ENCODE results near the gene CPVL. TPM values are rescaled to one million over a fixed set of nuclear protein-coding genes. Genes with fewer than 3 reads are reported as not detected.

The CPVL gene
- total RNA-seq, 1 experiment from 2014 or later: not detected

DNA sequence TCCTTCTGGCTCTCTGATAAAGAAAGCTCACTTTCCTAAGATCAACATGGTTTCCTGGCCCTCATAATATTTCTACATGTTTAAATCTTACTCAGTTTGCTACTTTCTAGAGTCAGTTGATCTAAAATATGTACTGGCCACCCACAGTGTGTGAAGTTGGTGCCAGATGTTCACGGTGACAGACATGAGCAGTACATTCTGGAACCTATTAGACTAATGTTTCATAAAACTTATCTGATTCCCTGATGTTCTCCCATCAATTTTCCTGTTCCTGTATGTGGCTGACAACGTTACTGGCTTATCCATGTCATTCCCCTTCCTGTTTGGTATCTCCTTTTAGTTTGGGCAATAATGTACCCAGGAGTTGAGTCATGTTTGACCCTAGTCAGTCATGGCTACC is 13.7 kb upstream of the CPVL start:
- DNase-seq (ENCODE audit: low spot score): no peak
- in situ Hi-C loops (cut with HindIII; ENCODE audit: low sequenced_read_pairs): no loop called here

- no peak for DNase-seq (ENCODE audit: low spot score)
- in situ Hi-C loops (cut with HindIII; ENCODE audit: low sequenced_read_pairs): no loop called here
Measured at GRCh38 chr7:29158795-29159423, 12.6 kb upstream of the CPVL start.

GRCh38 chr7:29156907-29157452 is 10.6 kb upstream of the CPVL start:
- DNase-seq (ENCODE audit: low spot score): no peak
- in situ Hi-C loops (cut with HindIII; ENCODE audit: low sequenced_read_pairs): no loop called here

DNA sequence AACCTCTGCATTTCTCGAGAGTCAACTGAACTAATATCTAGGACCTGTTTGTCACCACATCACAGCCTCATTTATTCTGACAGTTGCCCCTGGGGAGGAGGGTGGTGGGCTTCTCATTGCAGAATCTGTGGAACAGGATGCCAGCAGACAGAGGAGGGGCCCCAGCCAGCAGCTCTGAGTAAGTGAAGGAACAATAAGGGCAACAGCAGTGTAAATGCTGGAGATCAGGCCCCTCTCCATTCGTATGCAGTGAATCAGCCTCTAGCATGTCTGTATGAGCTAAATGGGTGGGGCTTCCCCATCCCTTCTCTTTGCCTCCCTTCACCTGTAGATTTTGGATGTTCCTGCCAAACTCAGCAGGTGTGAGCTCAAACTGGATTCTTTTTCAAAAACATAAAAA is 7.7 kb upstream of the CPVL start:
- in situ Hi-C loops (cut with HindIII; ENCODE audit: low sequenced_read_pairs): no loop called here
- no peak for DNase-seq (ENCODE audit: low spot score)

DNA sequence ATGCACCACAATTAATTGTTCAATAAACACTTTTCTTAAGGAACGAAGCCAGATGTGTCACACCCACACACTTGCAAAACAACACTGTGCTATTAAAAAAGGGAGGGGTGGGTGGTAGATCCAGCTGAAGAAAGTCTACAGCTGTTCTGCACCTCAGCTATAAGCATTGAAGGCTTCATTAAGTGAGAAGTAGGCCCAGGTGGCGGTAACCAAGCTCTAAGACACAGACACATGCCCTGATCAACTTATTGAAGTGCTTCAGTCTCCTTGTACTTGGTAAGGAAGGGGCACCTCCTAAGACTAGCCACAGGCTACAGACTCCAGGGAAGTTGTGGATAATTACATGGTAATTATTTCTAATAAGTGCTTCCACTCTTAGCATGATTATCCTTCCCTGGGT is 4.5 kb upstream of the CPVL start:
- DNase-seq (ENCODE audit: low spot score): no peak
- in situ Hi-C loops (cut with HindIII; ENCODE audit: low sequenced_read_pairs): no loop called here

GRCh38 chr7:29149036-29149435 is 2.7 kb upstream of the CPVL start:
- in situ Hi-C loops (cut with HindIII; ENCODE audit: low sequenced_read_pairs): no loop called here
- no peak for DNase-seq (ENCODE audit: low spot score)

DNA sequence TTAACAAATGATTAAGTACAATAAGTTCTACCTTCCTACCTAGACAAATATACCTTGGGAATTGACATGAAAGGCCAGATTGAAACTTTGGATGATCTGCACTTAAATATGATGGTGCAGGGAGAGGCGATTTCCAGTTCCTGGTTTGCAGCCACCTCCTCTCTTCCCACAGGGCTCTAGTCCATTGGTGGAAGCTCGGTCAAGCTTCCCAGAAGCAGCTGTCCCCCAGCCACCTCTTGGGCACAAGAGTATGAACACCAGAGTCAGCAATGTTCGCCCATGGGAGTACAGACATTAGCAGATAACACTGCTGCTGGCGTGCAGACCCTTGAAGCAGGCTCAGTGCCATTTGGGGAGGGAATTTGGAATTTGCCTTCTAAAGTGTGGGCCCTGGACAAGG is 1.5 kb upstream of the CPVL start:
- DNase-seq (ENCODE audit: low spot score): no peak
- in situ Hi-C loops (cut with HindIII; ENCODE audit: low sequenced_read_pairs): no loop called here

GRCh38 chr7:29146888-29147609 is 712 bp upstream of the CPVL start:
- in situ Hi-C loops (cut with HindIII; ENCODE audit: low sequenced_read_pairs): no loop called here
- peak; percentile 49 for DNase-seq (ENCODE audit: low spot score)

DNA sequence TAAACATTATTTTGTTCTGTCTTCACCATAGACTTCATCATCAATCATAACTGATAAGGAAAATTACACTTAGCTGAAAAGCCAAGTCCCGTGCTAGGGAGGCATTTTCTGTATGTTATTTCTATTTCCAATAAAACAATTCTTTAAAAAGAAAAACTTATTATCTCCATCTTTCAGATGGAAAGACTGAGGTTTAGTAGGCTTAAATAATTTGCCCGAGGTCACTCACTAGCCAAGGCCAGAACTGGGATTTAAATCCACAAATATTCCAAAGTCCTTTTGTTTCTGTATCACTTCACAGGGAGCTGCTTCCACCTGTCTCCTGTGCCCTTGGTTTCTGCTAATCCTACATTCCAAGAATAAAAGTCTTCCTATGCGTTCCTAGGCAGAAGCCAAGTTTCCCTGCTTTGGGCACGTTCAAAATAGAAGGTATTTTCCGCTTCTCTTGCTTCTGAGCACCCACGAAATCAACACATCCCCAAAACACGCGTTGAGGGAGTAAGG is 732 bp downstream of the CPVL start:
- in situ Hi-C loops (cut with HindIII; ENCODE audit: low sequenced_read_pairs): no loop called here

GRCh38 chr7:29143751-29144150 is 2.6 kb downstream of the CPVL start:
- no peak for DNase-seq (ENCODE audit: low spot score)

More for the DNA sequence above, 732 bp downstream of the CPVL start:
- peak; percentile 40 for DNase-seq (ENCODE audit: low spot score)

GRCh38 chr7:29142021-29142727 is 4.2 kb downstream of the CPVL start:
- DNase-seq (ENCODE audit: low spot score): no peak
- in situ Hi-C loops (cut with HindIII; ENCODE audit: low sequenced_read_pairs): no loop called here

More at GRCh38 chr7:29143751-29144150, 2.6 kb downstream of the CPVL start:
- in situ Hi-C loops (cut with HindIII; ENCODE audit: low sequenced_read_pairs): no loop called here

GRCh38 chr7:29140873-29141468 is 5.4 kb downstream of the CPVL start:
- no peak for DNase-seq (ENCODE audit: low spot score)
- in situ Hi-C loops (cut with HindIII; ENCODE audit: low sequenced_read_pairs): no loop called here

DNA sequence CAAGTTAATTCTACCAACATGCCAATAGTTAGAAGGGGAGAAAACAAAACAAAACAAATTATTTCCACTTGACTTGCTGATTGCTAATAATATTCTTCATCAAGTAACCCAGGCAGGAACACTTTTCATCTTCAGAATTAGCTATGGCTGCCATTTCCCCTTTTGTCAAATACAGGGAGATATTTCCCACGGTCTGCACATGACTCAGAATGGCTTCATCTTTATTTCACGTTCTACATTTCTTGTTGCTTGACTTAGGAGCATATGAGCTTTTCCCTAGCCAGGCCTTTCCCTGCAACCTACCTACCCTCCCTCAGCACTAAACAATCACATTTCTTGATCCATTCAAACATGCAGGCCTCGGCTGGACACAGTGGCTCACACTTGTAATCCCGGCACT is 6.5 kb downstream of the CPVL start:
- in situ Hi-C loops (cut with HindIII; ENCODE audit: low sequenced_read_pairs): no loop called here
- DNase-seq (ENCODE audit: low spot score): no peak

GRCh38 chr7:29139191-29139590 is 7.1 kb downstream of the CPVL start:
- in situ Hi-C loops (cut with HindIII; ENCODE audit: low sequenced_read_pairs): no loop called here

DNA sequence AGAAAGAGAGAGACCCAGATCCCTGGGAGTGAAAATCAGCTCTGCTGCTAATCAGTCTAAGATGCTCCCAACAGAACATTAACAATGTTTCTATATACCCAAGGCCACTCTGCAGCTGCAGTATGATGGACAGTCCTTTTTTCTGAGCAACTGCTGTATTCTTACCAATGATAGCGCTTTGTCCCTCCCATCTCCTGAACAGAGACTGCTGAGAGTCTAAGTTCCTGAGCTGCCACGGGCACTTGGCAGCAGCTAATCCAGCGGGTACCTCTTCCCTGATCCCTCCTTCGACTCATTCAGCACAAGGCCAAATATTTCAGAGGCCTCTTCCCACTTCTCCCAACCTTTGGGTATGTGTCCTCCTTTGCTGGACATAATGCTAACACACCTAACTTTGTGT is 7.7 kb downstream of the CPVL start:
- in situ Hi-C loops (cut with HindIII; ENCODE audit: low sequenced_read_pairs): no loop called here
- no peak for DNase-seq (ENCODE audit: low spot score)

More at GRCh38 chr7:29139191-29139590, 7.1 kb downstream of the CPVL start:
- DNase-seq (ENCODE audit: low spot score): no peak

GRCh38 chr7:29135846-29136245 is 10.5 kb downstream of the CPVL start:
- in situ Hi-C loops (cut with HindIII; ENCODE audit: low sequenced_read_pairs): no loop called here
- no peak for DNase-seq (ENCODE audit: low spot score)

DNA sequence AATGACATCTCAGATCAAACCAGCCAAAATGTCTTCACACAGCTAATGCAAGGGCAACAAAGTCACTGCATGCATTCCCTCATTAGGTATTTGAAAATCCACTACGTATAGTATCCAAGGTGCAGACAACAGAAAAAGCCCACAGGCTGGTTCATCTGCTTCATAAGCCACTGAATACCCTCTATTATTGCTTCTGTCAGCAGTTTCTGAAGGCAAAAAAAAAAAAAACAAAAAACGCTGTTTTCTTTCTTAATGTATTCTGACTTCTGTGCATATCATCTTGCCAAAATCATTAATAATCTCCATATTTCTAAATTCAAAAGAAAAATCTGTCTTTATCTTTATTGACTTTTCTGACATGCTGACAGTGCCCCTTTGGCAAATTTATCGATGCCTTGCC is 13.4 kb downstream of the CPVL start:
- in situ Hi-C loops (cut with HindIII; ENCODE audit: low sequenced_read_pairs): no loop called here
- DNase-seq (ENCODE audit: low spot score): no peak

GRCh38 chr7:29131678-29132077 is 14.7 kb downstream of the CPVL start:
- no peak for DNase-seq (ENCODE audit: low spot score)
- in situ Hi-C loops (cut with HindIII; ENCODE audit: low sequenced_read_pairs): no loop called here

GRCh38 chr7:29130096-29130495 is 16.2 kb downstream of the CPVL start:
- in situ Hi-C loops (cut with HindIII; ENCODE audit: low sequenced_read_pairs): no loop called here

DNA sequence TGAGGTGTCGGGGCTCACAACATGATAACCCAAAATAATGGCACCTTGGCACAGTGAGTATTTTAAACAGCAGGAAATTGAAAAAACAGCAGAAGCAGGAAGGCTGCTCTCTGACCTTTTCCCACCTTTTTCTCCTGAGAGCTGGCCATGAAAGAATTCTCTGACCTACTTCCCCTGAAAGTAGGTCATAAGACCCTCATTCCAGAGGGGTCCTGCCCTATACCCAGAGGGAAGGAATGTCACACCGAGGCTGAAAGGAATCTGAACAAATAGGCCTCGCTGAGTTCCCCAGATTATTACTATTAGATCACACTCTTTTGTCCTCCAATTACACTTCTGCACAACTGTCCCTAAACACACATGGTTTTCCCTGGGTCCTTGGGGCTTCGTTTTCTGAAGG is 18.8 kb downstream of the CPVL start:
- DNase-seq (ENCODE audit: low spot score): no peak
- in situ Hi-C loops (cut with HindIII; ENCODE audit: low sequenced_read_pairs): no loop called here

More at GRCh38 chr7:29130096-29130495, 16.2 kb downstream of the CPVL start:
- no peak for DNase-seq (ENCODE audit: low spot score)
